Activated CD4-positive, alpha-beta T cell treated with anti-CD3 and anti-CD28 coated beads for 48 hours (primary cell): ENCODE results near the gene RBM15B.
"Not testable (repeated sequence)": the region's sequence is repeated elsewhere in the genome, so short reads cannot be mapped to it uniquely, and the experiment has no call there.

ENCODE experiments used
- DNase-seq: peaks from one replicate; pipeline ENCODE4 v3.0.0-alpha.2; 2020

RBM15B gene

GRCh38 chr3:51379746-51380455, 11.2 kb upstream of the RBM15B start:
- DNase-seq, result no peak

GRCh38 chr3:51380601-51381332, 10.3 kb upstream of the RBM15B start:
- DNase-seq, result no peak

GRCh38 chr3:51381333-51381705, 9.8 kb upstream of the RBM15B start:
- no peak for DNase-seq

GRCh38 chr3:51382076-51382745, 8.9 kb upstream of the RBM15B start:
- no peak for DNase-seq

- DNase-seq, result no peak
Observed at GRCh38 chr3:51382947-51383578, 8.0 kb upstream of the RBM15B start.

GRCh38 chr3:51384055-51384725, 6.9 kb upstream of the RBM15B start:
- DNase-seq, result peak; percentile 46

- peak; percentile 98 for DNase-seq
Observed at GRCh38 chr3:51384726-51385473, 6.2 kb upstream of the RBM15B start, which contains the start of gene MANF. Gene MANF, plus strand, starts transcription at chr3:51385291. Its CDS starts 52 bp downstream, at chr3:51385343.

GRCh38 chr3:51385621-51386091, 5.4 kb upstream of the RBM15B start:
- DNase-seq, result no peak

- DNase-seq, result no peak
Observed at GRCh38 chr3:51386159-51386851, 4.8 kb upstream of the RBM15B start.

GRCh38 chr3:51386852-51387229, 4.2 kb upstream of the RBM15B start:
- no peak for DNase-seq

GRCh38 chr3:51387281-51387680, 3.8 kb upstream of the RBM15B start:
- DNase-seq, result not testable (repeated sequence)

GRCh38 chr3:51388286-51389029, 2.6 kb upstream of the RBM15B start:
- no peak for DNase-seq

GRCh38 chr3:51389423-51390183, 1.5 kb upstream of the RBM15B start:
- DNase-seq, result peak; percentile 66

- no peak for DNase-seq
Observed at GRCh38 chr3:51390246-51391074, 625 bp upstream of the RBM15B start.

- peak; percentile 57 for DNase-seq
Observed at GRCh38 chr3:51391566-51392354, 675 bp downstream of the RBM15B start.

GRCh38 chr3:51392355-51393133, 1.5 kb downstream of the RBM15B start:
- DNase-seq, result no peak

- no peak for DNase-seq
Observed at GRCh38 chr3:51393134-51393495, 2.0 kb downstream of the RBM15B start.
